GM12864 (cell line): ENCODE measurements around the gene CBFA2T2.

Experiments
- DNase-seq: peaks from one replicate; pipeline ENCODE4 v3.0.0-alpha.2; 2011; ENCODE audit warnings: low read depth
- H3K4me3 ChIP-seq: 2 replicates; pipeline ENCODE4 v1.5.1; 2011; ENCODE audit warnings: mild to moderate bottlenecking, low read depth, low read length, control low read depth
- TF ChIP-seq, protein P1 (sequence below): IDR thresholded peaks from 2 replicates; pipeline ENCODE4 v1.5.1; 2011; ENCODE audit warnings: low read depth, mild to moderate bottlenecking, moderate library complexity, low read length, control low read depth, inconsistent platforms; ENCODE audit errors: missing control alignments

Gene CBFA2T2

DNA sequence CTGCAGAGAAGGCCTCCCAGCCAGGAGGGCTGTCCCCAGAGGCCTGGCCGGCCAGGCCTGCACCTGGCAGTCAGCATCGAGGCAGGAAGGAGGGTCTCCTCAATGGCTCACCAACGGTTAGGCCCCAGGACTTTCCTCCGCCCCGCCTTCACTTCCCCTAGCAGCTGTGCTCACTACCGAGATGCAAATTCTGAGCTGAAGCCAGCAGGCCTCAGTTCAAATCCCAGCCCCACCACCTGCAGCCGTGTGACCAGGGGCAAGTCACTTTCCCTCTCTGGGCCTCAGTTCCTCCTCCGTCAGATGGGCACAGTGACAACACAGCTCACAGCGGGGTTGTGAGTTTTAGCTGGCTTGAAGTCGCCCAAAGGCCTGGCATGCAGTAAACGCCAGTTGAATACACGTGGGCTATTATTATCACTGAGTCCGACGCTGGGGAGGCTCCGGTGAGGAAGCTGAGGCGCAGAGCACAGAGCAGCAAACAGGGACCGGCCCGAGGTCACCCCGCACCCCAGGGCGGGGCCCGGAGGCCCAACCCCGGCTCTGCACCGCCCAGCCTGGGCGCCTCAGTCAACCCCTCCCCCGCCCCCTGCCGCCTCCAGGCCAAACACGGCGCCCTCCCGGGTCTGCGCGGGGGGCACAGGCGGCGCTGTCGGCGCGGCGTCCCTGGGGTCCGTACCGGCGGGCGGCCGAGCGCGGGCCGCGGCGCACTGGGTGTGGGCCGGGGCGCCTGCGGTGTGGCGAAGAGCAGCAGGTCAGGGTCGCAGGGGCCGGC is 195.6 kb downstream of the CBFA2T2 start:
- peak; percentile 83 for DNase-seq
- peak overlapping the region; percentile 66 for H3K4me3 ChIP-seq
- TF ChIP-seq, protein P1, sequence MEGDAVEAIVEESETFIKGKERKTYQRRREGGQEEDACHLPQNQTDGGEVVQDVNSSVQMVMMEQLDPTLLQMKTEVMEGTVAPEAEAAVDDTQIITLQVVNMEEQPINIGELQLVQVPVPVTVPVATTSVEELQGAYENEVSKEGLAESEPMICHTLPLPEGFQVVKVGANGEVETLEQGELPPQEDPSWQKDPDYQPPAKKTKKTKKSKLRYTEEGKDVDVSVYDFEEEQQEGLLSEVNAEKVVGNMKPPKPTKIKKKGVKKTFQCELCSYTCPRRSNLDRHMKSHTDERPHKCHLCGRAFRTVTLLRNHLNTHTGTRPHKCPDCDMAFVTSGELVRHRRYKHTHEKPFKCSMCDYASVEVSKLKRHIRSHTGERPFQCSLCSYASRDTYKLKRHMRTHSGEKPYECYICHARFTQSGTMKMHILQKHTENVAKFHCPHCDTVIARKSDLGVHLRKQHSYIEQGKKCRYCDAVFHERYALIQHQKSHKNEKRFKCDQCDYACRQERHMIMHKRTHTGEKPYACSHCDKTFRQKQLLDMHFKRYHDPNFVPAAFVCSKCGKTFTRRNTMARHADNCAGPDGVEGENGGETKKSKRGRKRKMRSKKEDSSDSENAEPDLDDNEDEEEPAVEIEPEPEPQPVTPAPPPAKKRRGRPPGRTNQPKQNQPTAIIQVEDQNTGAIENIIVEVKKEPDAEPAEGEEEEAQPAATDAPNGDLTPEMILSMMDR: no peak

DNA sequence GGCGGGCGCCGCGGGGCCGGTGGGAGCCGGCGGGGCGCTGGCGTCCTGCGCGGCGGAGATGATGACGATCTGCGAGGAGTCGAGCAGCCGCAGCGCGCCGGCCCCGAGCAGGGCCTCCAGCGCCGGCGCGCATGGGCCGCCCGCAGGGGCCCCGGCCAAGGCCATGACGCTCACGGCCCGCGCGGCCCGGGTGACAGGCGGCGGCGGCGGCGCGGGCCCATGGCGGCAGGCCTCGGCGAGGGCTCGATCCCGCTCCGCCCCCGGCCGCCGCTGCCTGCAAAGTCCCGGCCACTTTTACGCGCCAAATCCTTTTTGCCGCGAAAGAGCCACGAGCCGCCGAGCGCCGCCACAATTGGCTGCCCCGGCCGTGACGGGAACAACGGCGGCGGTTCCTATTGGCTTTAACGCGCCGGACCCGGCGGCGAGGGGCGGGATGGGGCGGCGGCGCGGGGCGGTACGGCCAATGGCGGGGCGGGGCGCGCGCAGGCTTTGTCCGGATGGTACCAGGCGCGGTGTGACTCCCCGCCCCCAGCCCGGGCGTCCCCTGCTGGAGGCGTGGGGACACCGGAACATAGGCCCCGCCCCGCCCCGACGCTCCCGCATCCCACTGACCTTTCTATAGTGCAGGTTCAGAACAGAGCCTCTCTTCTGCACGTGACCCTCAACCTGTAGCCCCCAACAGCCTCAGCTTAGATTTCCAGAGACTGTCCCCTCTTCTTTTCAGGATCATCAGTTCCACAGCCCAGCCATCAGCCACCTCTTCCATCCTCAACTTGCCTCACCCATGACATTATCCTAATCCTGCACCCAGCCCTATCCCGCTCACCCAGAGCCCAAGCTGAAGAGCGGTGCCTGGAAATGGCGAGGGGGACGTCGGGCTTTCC is 196.4 kb downstream of the CBFA2T2 start, which contains the start of gene E2F1:
Gene E2F1, minus strand, starts transcription at position 286 of the 884 bp plus-strand sequence. Its CDS starts 121 bp downstream, at position 165.
- DNase-seq: peak; percentile 65

DNA sequence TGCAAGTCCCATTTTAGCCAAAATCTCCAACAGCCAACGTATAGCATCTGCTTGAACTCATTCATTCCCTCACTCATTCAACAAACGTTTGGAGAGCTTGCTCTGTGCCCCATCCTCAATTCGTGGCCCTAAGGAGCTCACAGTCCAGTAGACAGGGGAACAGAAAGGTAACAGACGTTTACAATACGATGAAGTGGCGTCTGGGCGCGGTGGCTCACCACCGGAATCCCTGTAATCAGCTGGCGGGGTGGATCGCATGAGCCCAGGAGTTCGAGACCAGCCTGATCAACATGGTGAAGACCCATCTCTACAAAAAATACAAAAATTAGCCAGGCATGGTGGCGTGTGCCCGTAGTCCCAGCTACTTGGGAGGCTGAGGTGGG is 197.1 kb downstream of the CBFA2T2 start:
- TF ChIP-seq, protein P1: no peak
- no peak for DNase-seq
- H3K4me3 ChIP-seq: no peak overlapping the region

More for the DNA sequence above, 196.4 kb downstream of the CBFA2T2 start, which contains the start of gene E2F1:
- peak within 1 kb of the TSS; percentile 66 for H3K4me3 ChIP-seq
- TF ChIP-seq, protein P1: peak; percentile 12

DNA sequence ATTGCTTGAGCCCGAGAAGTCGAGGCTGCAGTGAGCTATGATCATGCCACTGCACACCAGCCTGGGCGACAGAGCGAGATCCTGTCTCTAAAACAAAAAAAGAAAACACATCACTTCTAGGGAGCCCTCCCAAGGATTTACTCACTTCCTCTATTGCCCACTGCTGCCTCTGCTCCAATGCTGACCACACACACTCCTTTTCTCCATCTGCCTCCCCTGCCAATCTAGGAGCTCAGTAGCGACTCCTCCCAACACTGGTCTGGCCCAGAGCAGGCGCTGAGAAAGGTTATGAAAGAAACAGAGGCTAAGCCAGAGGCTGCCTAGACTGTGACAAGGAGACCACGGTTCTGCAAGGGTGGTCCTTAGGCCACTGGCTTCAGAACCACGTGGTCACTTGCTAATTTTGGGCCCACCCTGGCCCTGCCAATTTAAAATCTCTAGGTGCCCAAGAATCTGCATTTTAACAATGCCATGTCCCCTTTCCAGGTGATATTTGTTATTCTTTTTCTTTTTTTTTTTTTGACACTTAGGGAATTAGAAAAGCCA is 197.5 kb downstream of the CBFA2T2 start:
- H3K4me3 ChIP-seq: no peak overlapping the region
- TF ChIP-seq, protein P1: no peak
- no peak for DNase-seq

DNA sequence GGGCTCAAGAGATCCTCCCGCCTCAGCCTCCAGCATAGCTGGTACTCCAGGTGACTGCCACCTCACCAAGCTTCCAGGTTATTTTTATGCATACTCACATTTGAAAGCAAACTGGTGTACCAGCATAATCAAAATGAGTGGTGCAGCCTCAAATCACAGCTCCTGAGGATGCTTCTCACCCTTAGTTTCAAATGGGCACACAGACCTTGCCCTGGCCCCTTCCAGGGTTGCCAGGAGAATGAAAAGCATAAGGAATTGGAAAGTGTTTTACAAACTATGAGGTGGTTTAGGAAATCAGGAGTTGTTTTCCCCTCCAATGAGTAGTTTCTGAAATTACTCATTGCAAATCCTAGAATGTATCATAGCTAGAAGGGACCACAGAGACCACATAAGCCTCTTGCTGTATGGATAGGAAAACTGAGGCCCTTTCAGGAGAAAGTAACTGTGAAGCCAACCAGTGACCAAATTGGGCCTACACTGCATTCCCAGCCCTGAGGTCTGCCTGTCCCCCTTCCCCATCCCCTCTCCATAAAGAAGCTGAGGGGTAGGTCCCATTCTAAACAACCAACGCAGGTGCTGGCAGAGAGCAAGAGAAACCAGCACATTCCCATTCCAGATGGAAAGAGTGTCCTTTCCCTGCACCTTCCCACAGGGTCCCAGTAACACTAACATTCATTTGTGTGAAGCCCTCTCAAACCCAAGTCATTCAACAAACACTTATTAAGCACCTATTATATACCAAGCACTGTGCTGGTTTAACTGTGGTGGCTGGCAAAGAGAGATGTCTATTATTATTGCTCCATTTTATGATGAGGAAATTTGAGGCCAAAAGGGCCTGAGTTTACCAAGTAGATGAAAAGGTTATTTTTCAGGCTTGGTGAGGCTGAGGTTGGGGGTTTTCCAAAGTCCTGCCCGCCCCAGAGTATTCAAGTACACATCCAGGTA is 198.4 kb downstream of the CBFA2T2 start:
- DNase-seq: no peak
- TF ChIP-seq, protein P1: no peak
- no peak overlapping the region for H3K4me3 ChIP-seq

DNA sequence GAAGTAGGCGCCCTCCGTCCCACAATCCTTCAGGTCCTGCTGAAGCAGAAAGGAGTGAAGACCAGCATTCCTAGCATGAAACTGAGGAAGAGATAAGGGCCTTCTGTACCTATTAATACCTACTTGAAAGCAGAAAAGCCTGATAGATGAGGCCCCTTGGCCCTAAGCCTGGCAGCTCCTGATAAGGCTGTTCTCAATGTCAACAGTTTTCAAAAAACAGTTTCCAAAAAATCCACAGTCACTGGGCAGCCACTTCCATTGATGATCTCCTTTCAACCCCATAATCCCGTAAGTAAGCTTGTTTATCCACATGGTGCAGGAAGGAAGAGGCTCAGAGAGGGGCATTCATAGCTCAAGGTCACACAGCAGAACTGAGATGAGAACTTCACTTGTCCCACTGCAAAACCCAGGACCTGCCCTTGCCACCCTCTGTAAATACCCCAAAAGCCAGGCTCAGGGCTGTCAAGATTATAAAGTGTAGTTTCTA is 199.1 kb downstream of the CBFA2T2 start:
- no peak overlapping the region for H3K4me3 ChIP-seq
- DNase-seq: no peak
- TF ChIP-seq, protein P1: no peak
